ENCODE results near the gene KCNH3. TPM values are rescaled to one million over a fixed set of nuclear protein-coding genes. Genes with fewer than 3 reads are reported as not detected.

KCNH3 gene, protein sequence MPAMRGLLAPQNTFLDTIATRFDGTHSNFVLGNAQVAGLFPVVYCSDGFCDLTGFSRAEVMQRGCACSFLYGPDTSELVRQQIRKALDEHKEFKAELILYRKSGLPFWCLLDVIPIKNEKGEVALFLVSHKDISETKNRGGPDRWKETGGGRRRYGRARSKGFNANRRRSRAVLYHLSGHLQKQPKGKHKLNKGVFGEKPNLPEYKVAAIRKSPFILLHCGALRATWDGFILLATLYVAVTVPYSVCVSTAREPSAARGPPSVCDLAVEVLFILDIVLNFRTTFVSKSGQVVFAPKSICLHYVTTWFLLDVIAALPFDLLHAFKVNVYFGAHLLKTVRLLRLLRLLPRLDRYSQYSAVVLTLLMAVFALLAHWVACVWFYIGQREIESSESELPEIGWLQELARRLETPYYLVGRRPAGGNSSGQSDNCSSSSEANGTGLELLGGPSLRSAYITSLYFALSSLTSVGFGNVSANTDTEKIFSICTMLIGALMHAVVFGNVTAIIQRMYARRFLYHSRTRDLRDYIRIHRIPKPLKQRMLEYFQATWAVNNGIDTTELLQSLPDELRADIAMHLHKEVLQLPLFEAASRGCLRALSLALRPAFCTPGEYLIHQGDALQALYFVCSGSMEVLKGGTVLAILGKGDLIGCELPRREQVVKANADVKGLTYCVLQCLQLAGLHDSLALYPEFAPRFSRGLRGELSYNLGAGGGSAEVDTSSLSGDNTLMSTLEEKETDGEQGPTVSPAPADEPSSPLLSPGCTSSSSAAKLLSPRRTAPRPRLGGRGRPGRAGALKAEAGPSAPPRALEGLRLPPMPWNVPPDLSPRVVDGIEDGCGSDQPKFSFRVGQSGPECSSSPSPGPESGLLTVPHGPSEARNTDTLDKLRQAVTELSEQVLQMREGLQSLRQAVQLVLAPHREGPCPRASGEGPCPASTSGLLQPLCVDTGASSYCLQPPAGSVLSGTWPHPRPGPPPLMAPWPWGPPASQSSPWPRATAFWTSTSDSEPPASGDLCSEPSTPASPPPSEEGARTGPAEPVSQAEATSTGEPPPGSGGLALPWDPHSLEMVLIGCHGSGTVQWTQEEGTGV
- total RNA-seq (ENCODE audit: low replicate concordance): 0.19 TPM in 1 of 2 replicates, not detected in the other

GRCh38 chr12:49538510-49539403 lies at the start of gene KCNH3:
Gene KCNH3 (plus strand): TSS chr12:49539030. CDS start chr12:49539417, 387 bp downstream.
- peaks cover 95% of the 10 kb centered on the region for H3K27me3 ChIP-seq
- Mint-ChIP-seq H3K27me3 (ENCODE audit: insufficient read depth, low read depth) (peaks cover 63% of the 10 kb centered on the region), H3K9me3 (no peaks in the 10 kb centered on the region), H3K36me3 (no peaks in the 10 kb centered on the region), H3K4me3 (peak within 1 kb of the TSS; percentile 82), H3K27ac (no peak within 1 kb of the TSS), H3K4me1 (peaks cover 27% of the 10 kb centered on the region)
- no peaks in the 10 kb centered on the region for H3K36me3 ChIP-seq
- H3K27ac ChIP-seq: no peak within 1 kb of the TSS
- H4K20me1 ChIP-seq (ENCODE audit: low read depth): peaks cover 22% of the 10 kb centered on the region
- H3K4me1 ChIP-seq: peaks cover 6% of the 10 kb centered on the region
- peak within 1 kb of the TSS; percentile 89 for H3K4me2 ChIP-seq
- peak within 1 kb of the TSS; percentile 70 for H2AFZ ChIP-seq (replicated peaks)
- H3K4me3 ChIP-seq: peak within 1 kb of the TSS; percentile 49
- no peaks in the 10 kb centered on the region for H3K9me3 ChIP-seq (ENCODE audit: low read depth)
- H3K79me2 ChIP-seq (ENCODE audit: low read depth): no peaks in the 10 kb centered on the region
- TF ChIP-seq EZH2 (IDR thresholded peaks at IDR 0.05) (peak; percentile 68), EZH2phosphoT487 (IDR thresholded peaks at IDR 0.05) (peak; percentile 79)
- TF ChIP-seq, protein P1, sequence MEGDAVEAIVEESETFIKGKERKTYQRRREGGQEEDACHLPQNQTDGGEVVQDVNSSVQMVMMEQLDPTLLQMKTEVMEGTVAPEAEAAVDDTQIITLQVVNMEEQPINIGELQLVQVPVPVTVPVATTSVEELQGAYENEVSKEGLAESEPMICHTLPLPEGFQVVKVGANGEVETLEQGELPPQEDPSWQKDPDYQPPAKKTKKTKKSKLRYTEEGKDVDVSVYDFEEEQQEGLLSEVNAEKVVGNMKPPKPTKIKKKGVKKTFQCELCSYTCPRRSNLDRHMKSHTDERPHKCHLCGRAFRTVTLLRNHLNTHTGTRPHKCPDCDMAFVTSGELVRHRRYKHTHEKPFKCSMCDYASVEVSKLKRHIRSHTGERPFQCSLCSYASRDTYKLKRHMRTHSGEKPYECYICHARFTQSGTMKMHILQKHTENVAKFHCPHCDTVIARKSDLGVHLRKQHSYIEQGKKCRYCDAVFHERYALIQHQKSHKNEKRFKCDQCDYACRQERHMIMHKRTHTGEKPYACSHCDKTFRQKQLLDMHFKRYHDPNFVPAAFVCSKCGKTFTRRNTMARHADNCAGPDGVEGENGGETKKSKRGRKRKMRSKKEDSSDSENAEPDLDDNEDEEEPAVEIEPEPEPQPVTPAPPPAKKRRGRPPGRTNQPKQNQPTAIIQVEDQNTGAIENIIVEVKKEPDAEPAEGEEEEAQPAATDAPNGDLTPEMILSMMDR (IDR thresholded peaks at IDR 0.05): no peak
- H3K9ac ChIP-seq: no peak within 1 kb of the TSS
- H3F3A ChIP-seq (ENCODE audit: low read depth): peaks cover 32% of the 10 kb centered on the region
- peak; percentile 87 for DNase-seq (ENCODE audit: low spot score)

GRCh38 chr12:49489154-49489553 lies 49.7 kb upstream of the KCNH3 start:
- no peaks in the 10 kb centered on the region for H4K20me1 ChIP-seq (ENCODE audit: low read depth)
- H3F3A ChIP-seq (ENCODE audit: low read depth): no peaks in the 10 kb centered on the region
- H2AFZ ChIP-seq (replicated peaks): no peak overlapping the region
- H3K4me1 ChIP-seq: no peaks in the 10 kb centered on the region
- no peak for DNase-seq (ENCODE audit: low spot score)
- H3K27me3 ChIP-seq: no peaks in the 10 kb centered on the region
- H3K4me1 Mint-ChIP-seq: no peaks in the 10 kb centered on the region
- H3K36me3 ChIP-seq: no peaks in the 10 kb centered on the region
- H3K27me3 Mint-ChIP-seq (ENCODE audit: insufficient read depth, low read depth): no peaks in the 10 kb centered on the region
- no peak overlapping the region for H3K27ac Mint-ChIP-seq
- no peak overlapping the region for H3K4me3 Mint-ChIP-seq
- no peak for TF ChIP-seq EZH2phosphoT487 (IDR thresholded peaks at IDR 0.05)
- TF ChIP-seq EZH2 (IDR thresholded peaks at IDR 0.05): no peak
- TF ChIP-seq, protein P1 (IDR thresholded peaks at IDR 0.05): no peak
- H3K9ac ChIP-seq: no peak overlapping the region
- H3K9me3 Mint-ChIP-seq: no peaks in the 10 kb centered on the region
- no peak overlapping the region for H3K27ac ChIP-seq
- H3K4me2 ChIP-seq: no peak overlapping the region
- H3K4me3 ChIP-seq: no peak overlapping the region
- H3K79me2 ChIP-seq (ENCODE audit: low read depth): no peaks in the 10 kb centered on the region
- no peaks in the 10 kb centered on the region for H3K9me3 ChIP-seq (ENCODE audit: low read depth)
- peaks cover 7% of the 10 kb centered on the region for H3K36me3 Mint-ChIP-seq

GRCh38 chr12:49489720-49490119 lies 49.1 kb upstream of the KCNH3 start:
- Mint-ChIP-seq H3K27ac (no peak overlapping the region), H3K9me3 (no peaks in the 10 kb centered on the region), H3K27me3 (ENCODE audit: insufficient read depth, low read depth) (no peaks in the 10 kb centered on the region), H3K36me3 (peaks cover 9% of the 10 kb centered on the region), H3K4me3 (no peak overlapping the region), H3K4me1 (no peaks in the 10 kb centered on the region)
- TF ChIP-seq EZH2phosphoT487 (IDR thresholded peaks at IDR 0.05) (no peak), EZH2 (IDR thresholded peaks at IDR 0.05) (no peak)
- TF ChIP-seq, protein P1 (IDR thresholded peaks at IDR 0.05): no peak
- Histone ChIP-seq H2AFZ (replicated peaks) (no peak overlapping the region), H3F3A (ENCODE audit: low read depth) (no peaks in the 10 kb centered on the region), H3K4me3 (no peak overlapping the region), H3K27me3 (no peaks in the 10 kb centered on the region), H3K36me3 (peaks cover 5% of the 10 kb centered on the region), H3K79me2 (ENCODE audit: low read depth) (no peaks in the 10 kb centered on the region), H3K4me2 (no peak overlapping the region), H3K9ac (no peak overlapping the region), H3K27ac (no peak overlapping the region), H3K4me1 (no peaks in the 10 kb centered on the region), H3K9me3 (ENCODE audit: low read depth) (no peaks in the 10 kb centered on the region), H4K20me1 (ENCODE audit: low read depth) (no peaks in the 10 kb centered on the region)
- no peak for DNase-seq (ENCODE audit: low spot score)

Measured in neural progenitor cell (in vitro differentiated cells).